Left ventricle myocardium inferior (tissue), 1 donor: ENCODE measurements around the gene IQUB. TPM values are rescaled to one million over a fixed set of nuclear protein-coding genes. Genes with fewer than 3 reads are reported as not detected.

Experiments
- DNase-seq: peaks from one replicate; pipeline ENCODE4 v3.0.0-alpha.2; 2020
- H3K27ac ChIP-seq: fragments of 200-600 bp; replicated peaks from 2 replicates; pipeline ENCODE4 v1.8.0; 2021
- H3K27me3 ChIP-seq: fragments of 200-600 bp; 2 replicates; pipeline ENCODE4 v1.8.0; 2021; ENCODE audit warnings: low read depth
- H3K36me3 ChIP-seq: fragments of 200-600 bp; 2 replicates; pipeline ENCODE4 v1.8.0; 2021
- H3K4me1 ChIP-seq: fragments of 200-600 bp; 2 replicates; pipeline ENCODE4 v1.8.0; 2021
- H3K4me3 ChIP-seq: fragments of 200-600 bp; 2 replicates; pipeline ENCODE4 v1.8.0; 2021; ENCODE audit warnings: mild to moderate bottlenecking, moderate library complexity
- H3K9me3 ChIP-seq: fragments of 200-600 bp; replicated peaks from 2 replicates; pipeline ENCODE4 v1.8.0; 2021
- intact Hi-C: fragments of 100-400 bp; cut with micrococcal nuclease; formaldehyde crosslinking; loops from one replicate; pipeline ENCODE4 v1.11.0; 2022
- total RNA-seq: library from RNA; stranded (reverse); fragmentation: NEBNext Ultra II Directional; extraction: Animal tissue kit (Norgen Biotek cat#: 25700); gene quantifications from one replicate; pipeline ENCODE4 v1.2.1, GENCODE V29; 2021
- TF ChIP-seq, protein P1 (sequence below): fragments of 200-600 bp; IDR thresholded peaks from 2 replicates; pipeline ENCODE4 v1.8.0; 2021; ENCODE audit warnings: antibody characterized with exemption, mild to moderate bottlenecking, borderline replicate concordance
- donor health status: DM: no; HTN: yes; CAD: no; lungs with severe emphysema.

Gene IQUB
- total RNA-seq, 1 donor from 2014 or later, result 0.38 TPM

DNA sequence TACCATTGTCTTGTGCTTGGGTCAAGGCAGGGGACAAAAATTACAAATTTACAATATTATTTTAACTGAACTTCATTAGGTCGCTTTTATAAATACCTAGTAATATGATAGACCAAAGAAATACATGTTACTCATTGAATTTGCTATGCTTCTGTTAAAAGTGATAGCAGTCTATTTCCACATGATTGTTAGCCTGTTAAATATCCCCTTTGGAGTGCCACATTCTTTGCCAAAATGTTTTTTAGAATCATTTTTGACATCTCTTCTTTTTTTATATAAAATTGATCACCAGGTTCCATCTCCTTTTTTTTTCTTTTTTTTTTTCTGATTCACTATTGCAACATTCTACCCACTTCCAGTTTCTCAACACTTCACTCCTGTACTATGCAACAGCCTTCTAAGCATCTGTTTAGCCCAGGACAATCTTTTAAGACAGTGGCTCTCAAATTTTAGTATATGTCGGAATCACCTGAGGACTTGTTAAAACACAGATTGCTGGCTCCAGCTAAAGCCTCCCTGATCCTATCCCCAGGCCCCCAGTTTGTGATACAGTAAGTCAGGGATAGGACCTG, 39.6 kb upstream of the IQUB start:
- intact Hi-C loops, result no loop called here
- no peaks in the 10 kb centered on the region for H3K9me3 ChIP-seq
- H3K36me3 ChIP-seq, result no peaks in the 10 kb centered on the region
- no peak overlapping the region for H3K27ac ChIP-seq
- no peaks in the 10 kb centered on the region for H3K27me3 ChIP-seq
- H3K4me1 ChIP-seq, result no peaks in the 10 kb centered on the region
- H3K4me3 ChIP-seq, result no peak overlapping the region
- TF ChIP-seq, protein P1, sequence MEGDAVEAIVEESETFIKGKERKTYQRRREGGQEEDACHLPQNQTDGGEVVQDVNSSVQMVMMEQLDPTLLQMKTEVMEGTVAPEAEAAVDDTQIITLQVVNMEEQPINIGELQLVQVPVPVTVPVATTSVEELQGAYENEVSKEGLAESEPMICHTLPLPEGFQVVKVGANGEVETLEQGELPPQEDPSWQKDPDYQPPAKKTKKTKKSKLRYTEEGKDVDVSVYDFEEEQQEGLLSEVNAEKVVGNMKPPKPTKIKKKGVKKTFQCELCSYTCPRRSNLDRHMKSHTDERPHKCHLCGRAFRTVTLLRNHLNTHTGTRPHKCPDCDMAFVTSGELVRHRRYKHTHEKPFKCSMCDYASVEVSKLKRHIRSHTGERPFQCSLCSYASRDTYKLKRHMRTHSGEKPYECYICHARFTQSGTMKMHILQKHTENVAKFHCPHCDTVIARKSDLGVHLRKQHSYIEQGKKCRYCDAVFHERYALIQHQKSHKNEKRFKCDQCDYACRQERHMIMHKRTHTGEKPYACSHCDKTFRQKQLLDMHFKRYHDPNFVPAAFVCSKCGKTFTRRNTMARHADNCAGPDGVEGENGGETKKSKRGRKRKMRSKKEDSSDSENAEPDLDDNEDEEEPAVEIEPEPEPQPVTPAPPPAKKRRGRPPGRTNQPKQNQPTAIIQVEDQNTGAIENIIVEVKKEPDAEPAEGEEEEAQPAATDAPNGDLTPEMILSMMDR, result no peak
- no peak for DNase-seq

DNA sequence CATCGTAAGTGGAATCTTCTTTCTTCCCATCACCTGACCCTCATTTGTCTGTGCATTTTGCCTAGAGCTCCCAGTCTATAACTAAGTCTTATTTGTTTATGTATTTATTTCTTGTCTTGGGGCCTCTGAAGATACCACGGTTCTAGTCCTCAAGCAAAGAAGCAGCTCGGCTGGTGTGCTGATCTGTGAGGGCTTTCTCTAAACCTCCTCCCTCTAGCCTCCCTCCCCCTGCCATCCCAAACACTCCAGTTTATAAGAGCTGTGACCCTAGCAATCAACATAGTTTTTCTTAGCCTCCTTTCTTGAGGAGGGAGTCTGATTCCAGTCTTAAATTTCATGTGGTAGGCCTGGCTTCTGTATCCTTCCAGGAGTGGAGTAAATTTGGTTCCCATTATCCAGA, 38.9 kb upstream of the IQUB start:
- no peaks in the 10 kb centered on the region for H3K36me3 ChIP-seq
- no peak overlapping the region for H3K4me3 ChIP-seq
- DNase-seq, result no peak
- no peaks in the 10 kb centered on the region for H3K9me3 ChIP-seq
- intact Hi-C loops, result no loop called here
- H3K27ac ChIP-seq, result no peak overlapping the region
- TF ChIP-seq, protein P1, result no peak
- H3K4me1 ChIP-seq, result no peaks in the 10 kb centered on the region
- no peaks in the 10 kb centered on the region for H3K27me3 ChIP-seq

DNA sequence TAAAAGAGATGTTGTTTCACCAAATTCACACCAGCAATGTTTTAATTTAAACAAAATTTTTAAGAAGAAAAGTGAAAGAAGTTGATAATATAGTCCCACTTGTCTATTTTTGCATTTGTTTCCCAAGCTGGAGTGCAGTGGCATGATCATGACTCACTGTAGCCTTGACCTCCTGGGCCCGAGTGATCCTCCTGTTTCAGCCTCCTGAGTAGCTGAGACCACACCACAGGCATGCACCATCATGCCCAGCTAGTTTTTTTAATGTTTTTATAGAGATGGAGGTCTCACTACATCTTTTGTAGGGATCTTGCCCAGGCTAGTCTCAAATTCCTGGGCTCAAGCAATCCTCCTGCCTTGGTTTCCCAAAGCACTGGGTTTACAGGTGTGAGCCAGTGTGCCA, 37.3 kb upstream of the IQUB start:
- intact Hi-C loops, result no loop called here
- DNase-seq, result no peak
- H3K4me3 ChIP-seq, result no peak overlapping the region
- TF ChIP-seq, protein P1, result no peak
- H3K4me1 ChIP-seq, result no peaks in the 10 kb centered on the region
- H3K9me3 ChIP-seq, result no peaks in the 10 kb centered on the region
- no peak overlapping the region for H3K27ac ChIP-seq
- no peaks in the 10 kb centered on the region for H3K27me3 ChIP-seq
- H3K36me3 ChIP-seq, result no peaks in the 10 kb centered on the region

DNA sequence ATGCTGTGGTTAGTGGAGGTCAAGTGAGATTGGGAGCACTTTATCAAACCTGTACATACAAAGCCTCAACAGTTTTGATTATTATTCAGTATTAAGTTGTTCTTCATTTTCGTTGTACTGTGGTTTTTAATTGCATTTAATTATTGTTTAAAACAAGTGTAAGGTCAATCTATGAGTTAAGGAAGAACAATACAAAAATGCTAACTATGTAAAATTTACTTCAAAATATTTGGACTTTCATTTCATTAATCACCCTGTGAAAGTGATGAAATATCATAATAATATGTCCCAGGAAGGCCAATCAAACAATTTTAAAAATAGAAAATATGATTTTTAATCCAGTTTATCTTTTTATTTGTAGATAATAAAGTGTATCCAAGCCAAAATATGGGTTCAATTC, 36.8 kb upstream of the IQUB start:
- H3K4me1 ChIP-seq, result no peaks in the 10 kb centered on the region
- H3K36me3 ChIP-seq, result no peaks in the 10 kb centered on the region
- no peak for DNase-seq
- H3K27me3 ChIP-seq, result no peaks in the 10 kb centered on the region
- H3K9me3 ChIP-seq, result no peaks in the 10 kb centered on the region
- H3K27ac ChIP-seq, result no peak overlapping the region
- H3K4me3 ChIP-seq, result no peak overlapping the region
- intact Hi-C loops, result no loop called here
- TF ChIP-seq, protein P1, result no peak

DNA sequence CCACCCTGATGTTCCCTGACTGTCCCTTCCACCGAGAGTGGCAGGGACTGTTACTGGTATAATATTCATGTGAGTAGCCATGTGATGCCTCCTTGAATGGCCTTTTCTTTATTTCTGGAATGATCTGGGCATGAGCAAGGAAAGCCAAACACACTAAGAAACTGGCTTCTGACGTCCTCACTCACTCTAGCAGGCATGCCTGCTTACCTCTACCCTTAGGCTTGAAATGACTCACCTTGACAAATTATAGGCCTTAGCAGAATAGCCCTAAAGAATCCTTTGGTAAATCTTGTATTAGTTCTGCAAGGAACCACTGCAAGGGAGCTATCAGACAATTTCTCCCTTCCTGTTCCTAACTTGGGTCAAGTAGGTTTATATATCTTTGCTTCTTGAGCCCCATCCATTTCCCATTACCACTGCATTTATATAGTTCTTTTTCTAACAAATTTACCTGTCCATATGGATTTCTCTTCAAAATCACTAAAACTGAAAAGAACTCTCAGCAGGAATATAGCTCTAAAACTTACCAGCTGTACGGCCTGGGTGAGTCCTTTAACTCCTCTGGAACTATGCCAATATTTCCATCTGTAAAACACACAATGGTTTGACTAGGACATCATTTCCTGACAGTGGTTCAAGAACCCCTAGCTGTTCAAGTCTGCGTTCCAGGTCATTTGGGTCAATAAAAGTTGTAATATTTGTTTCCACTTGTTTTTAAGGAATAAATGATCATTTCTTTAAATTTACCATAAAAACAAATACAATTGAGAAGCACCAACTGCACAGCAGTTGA, 36.2 kb upstream of the IQUB start:
- intact Hi-C loops, result no loop called here
- Histone ChIP-seq H3K36me3 (no peaks in the 10 kb centered on the region), H3K27me3 (no peaks in the 10 kb centered on the region), H3K4me1 (no peaks in the 10 kb centered on the region), H3K4me3 (no peak overlapping the region), H3K27ac (no peak overlapping the region), H3K9me3 (no peaks in the 10 kb centered on the region)
- TF ChIP-seq, protein P1, result no peak
- no peak for DNase-seq
